GM21529 (cell line): ENCODE data around the gene GPBP1L1.

Experiments
- ATAC-seq: cut with Tn5 transposase; IDR thresholded peaks from one replicate; pipeline ENCODE4 v1.9.1; 2021; ENCODE audit not compliant: unreplicated experiment

The GPBP1L1 gene

GRCh38 chr1:45643321-45643720 is 43.0 kb downstream of the GPBP1L1 start:
- ATAC-seq = no peak

- ATAC-seq = no peak
Measured at GRCh38 chr1:45640293-45640692, 46.0 kb downstream of the GPBP1L1 start.

DNA sequence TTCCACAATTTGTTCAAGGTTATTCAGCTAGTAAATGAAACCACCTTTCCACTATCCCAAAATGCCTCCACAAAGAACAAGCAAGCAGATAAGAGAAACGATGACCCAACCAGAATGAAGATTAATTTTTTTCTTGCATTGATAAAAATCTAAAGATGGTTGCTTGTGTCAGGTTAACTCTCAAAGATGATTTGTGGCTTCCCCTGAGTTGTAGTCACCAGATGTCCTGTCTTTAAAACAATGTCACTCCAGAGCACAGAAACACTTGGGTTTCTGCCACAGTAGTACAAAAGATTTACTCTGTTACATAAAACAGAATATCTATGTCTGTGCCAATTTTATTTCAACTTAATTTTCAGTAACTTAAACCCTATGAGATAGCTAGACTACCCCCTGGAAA is 51.1 kb downstream of the GPBP1L1 start:
- no peak for ATAC-seq

DNA sequence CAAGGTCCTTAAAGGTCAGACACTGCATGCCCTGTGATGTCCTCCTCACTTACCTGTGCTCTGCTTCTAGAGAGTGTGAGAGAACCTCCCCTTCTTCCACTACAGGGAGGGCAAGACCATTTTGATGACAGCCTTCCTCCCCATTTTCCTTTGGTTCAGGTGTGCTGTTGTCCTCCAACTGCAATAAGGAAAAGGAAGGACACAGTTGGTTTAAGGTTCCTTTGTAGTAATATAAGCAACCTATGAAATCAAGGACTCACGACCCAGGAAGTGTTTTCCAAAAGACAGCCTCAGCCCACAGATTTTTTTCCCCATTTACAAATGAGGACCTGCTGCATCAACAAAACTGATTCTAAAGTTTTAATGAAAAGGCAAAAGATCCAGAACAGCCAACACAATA is 55.9 kb downstream of the GPBP1L1 start:
- ATAC-seq = no peak

GRCh38 chr1:45629035-45629434 is 57.3 kb downstream of the GPBP1L1 start:
- no peak for ATAC-seq

DNA sequence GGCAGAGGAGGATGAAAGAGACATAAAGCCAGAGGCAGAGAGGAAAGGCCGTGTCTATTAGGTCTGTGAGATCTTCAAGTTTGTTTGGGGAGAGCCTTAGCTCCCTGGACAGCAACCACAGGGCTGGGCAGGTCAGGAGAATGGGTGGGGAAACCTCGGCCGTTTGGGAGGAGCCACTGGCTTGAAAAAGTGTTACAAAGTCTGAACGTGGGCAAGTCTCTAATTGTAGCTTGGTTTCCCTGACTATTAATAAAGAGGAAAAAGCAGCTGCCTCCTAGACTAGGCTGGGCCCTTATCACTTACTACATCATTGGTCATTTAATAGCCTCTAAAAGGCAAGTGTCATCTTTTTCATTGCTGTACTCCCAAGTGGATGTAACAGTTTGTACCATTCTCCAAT is 62.4 kb downstream of the GPBP1L1 start, which contains the start of gene CCDC17:
CCDC17 (minus strand) TSS at position 83 of the 400 bp plus-strand sequence. CDS start 145 bp downstream, outside the sequence.
- no peak for ATAC-seq

DNA sequence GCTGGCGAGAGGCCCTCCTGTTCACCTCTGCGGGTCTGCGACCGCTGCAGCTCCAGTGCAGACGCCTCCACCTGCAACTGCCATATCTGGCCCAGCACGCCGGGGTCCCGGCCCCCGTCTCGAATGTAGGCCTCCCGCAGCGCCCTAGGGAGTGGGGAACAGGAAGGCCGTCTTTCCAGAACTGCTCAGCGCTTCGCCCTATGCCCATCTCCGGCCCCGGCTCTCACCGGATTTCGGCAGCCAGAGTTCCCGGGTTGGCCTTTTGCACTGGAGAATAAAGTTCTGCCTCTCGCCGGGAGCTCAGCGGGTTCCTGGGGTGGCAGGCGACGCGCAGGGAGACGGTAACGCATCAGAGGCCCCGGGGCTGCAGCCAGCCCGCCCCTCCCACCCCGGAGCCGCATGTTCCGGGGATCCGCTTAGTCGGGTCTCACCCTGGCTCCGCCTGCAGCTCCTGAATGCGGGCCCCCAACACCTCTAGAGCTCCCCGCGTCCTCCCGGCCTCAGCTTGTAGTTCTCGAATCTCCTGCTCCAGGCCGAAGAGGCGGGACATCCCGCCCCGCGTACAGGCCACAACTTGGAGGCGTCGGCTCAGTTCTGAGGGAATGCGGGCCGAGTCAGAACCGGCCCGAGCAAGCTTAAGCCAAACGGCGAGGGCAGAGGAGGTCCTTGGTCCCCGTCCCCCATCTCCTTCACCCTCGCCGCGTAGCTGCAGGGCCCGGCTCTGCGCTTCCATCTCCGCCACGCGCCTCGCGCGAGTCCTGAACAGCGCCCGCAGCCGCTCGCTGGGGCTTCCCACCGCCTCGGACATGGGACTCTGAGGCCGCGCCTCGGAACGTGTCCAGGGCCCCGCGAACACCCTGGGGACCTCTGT is 63.6 kb downstream of the GPBP1L1 start:
- ATAC-seq = no peak

GRCh38 chr1:45621895-45622523 is 64.3 kb downstream of the GPBP1L1 start:
- ATAC-seq = no peak

- ATAC-seq = no peak
Measured at GRCh38 chr1:45621501-45621836, 64.9 kb downstream of the GPBP1L1 start.

DNA sequence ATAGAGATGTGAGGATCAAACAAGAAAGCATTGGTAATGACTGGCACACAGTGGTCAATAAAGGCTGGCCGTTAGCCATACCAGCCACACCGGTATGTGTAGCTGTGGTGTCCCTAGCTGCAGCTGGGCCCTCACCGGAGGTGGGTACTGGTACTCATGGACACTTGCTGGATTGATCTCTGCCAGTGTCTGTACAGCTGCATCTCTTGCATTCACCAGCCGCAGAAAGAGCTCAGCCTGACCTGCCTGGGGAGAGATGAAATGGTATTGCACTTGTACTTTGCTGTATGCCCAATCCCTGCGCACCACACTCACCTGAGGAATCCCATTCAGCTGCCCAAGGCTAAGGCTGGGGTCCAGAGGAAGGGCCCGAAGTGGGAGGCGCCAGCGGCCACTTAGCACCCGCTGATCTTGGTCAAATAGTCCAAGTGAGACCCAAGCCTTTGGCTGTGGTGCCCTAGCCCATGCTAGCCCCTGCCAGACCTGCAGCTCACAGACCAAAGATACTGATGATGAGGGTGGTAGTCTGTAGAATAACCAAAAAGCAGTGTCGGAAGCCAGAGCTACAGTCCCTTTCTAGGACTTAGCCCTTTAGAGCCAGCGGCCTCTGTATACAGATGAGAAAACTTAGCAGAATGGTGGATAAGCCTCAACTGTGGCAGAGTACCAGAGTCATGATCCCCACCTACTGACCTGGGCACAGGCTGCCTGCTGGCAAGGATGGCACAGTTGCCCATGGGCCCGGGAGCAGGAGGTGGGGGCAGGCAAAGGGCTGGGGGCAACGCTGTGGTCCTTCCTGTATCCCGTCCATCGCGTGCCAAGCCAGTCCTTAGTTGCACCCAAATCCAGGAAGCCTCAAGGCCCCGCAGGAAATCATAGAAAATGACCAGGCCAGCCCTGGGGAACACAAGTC is 65.5 kb downstream of the GPBP1L1 start:
- no peak for ATAC-seq

DNA sequence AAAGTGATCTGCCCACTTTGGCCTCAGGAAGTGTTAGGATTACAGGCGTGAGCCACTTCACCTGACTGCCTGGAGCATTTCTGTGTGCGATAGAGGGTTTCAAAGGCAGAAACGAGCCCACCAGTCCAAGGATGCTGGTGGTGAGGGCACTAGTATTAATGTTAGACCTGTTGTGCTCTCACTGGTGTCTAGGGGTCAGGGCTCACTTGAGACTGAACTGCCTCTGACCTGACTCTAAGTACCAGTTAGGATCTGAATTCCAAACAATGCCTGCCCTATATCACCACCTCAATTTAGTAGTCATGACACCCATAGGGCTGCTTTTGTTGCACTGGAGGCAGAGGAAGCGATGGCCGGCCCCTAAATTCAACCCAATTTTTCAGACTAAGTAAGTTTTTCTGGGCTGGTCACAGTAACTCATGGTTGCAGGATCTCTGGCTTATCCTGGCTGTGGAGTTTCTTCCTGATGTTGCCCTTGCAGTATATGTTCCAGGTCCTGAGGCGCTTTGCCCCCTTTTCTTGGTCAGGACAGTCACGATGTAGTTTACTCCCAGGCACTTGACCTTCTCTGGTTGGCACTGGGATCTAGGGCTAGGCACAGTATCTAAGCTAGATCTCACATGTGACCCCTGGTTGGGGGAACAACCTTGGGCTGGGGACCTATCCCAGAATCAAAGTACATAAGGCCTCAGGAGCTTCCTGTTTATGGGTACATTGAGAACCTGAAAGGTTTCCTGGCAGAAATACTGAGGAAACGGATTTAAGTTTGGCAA is 67.0 kb downstream of the GPBP1L1 start:
- ATAC-seq = no peak

DNA sequence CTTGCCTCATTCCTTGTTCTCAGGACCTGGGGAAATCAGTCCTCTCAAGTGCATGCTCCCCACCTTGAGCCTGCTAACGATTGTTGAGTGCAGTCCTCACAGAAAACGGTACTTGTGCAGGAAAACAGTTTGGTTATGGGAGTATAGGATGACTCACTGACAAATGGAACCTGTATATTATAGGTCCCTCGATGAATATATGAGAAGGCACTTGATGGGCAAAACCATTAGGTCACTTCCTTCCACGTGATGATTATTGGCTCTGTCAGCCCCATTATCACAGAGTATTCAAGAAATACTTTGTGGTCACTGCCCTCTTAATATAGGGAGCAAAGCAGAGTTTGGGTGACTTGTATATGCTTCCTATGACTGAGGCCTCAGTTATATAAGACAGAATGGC is 68.7 kb downstream of the GPBP1L1 start:
- ATAC-seq = no peak

DNA sequence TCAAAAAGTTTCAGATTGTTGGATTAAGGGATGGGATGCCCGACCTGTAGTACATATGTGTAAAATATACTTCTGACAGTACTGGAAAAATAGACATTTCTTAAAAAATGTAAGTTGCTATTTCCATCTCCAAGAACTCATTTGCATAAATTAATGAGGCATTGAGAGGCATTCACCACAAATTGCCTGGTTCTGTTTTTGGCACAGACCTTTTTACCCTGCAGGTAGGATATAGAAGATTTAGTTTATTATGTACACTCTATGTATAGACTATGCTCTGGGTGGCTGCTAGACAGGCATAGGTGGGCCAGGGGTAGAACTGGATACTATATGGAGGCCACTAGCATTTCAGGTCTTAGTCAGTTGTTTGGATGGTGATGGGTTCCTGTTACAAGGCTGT is 70.4 kb downstream of the GPBP1L1 start:
- no peak for ATAC-seq

- no peak for ATAC-seq
Measured at GRCh38 chr1:45612941-45613579, 73.3 kb downstream of the GPBP1L1 start.

GRCh38 chr1:45610589-45611226 is 75.6 kb downstream of the GPBP1L1 start:
- ATAC-seq = no peak

DNA sequence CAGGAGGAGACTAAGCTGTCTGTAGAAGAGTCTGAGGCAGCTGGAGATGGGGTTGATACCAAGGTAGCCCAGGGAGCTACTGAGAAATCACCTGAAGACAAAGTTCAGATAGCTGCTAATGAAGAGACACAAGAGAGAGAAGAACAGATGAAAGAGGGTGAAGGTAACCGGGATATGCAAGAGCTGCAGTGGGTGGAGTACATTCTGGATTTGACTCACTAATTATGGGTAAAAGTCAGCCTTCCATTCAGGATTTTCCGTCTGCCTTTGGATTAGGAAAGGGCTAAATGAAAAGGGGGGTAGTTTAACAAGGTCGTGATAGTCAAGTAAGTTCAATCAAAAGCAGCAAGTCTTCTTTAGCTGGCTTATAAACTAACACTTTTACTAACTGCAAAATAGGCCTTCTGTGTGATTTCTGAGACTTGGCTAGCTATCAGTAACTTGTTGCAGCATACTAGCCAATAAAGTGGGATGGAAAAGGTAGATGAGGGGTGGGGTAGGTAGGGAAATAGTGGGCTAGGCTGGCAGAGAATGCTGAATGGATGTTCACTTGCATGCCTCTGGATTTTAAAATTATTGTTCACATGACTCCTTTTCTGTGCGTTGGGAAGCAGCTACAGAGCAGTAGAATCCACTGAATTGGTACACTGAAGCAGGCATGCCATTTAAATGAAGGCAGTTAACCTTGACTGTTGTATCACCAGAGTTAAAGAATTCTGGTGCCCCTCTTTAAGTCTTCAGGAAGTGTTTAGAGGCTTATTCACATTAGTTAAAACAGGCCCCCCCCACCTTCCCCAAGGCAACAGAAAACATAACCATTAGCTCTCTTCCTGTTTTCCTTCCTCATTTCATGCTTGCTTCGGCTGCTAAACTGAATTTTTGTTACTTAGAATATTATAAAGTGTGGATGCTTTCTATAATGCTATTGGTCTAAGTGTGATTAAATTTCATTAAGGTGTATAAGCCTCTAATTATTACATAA is 77.9 kb downstream of the GPBP1L1 start:
- no peak for ATAC-seq

GRCh38 chr1:45607404-45608074 is 78.8 kb downstream of the GPBP1L1 start:
- no peak for ATAC-seq

- no peak for ATAC-seq
Measured at GRCh38 chr1:45604239-45604638, 82.1 kb downstream of the GPBP1L1 start.
